ENCODE measurements around the gene SCYL1. TPM values are rescaled to one million over a fixed set of nuclear protein-coding genes. Genes with fewer than 3 reads are reported as not detected.

SCYL1 gene
- total RNA-seq, 1 experiment from 2014 or later = 45.0 TPM

DNA sequence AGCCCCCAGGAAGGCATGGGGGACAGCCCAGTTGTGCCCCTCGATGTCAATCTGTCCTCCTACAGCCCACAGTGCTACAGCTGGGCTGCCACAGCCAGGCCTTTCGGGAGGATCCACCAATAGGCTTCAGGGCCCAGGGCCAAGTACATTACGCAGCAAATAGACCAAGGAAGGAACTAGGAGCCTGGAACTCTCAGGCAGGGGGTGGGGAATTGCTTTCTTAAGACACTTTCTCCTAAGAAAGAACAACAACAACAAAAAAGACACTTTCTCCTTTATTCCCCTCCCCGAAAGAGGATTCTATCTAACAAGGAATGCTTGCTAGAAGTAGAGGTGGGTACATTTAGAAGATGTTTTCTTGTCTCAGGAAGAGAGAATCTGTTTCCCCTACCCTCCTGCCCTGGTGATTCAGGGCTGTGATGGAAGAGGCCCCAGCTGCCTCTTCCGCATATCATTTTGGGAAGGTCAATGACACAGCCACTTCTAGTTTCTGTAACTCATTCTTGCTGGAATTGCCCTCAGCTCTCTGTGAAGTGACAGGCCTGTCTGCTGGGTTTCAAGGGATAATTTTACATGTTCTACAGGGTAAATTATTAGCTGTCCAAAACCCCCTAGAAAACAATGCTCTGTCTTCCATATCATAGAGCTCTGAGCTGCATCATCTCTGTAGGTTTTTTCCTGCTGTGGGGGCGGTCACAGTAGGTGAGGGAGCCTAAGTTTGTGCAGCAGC is 32.1 kb upstream of the SCYL1 start:
- DNase-seq (ENCODE audit: extremely low read depth, low read depth) = peak; percentile 83

DNA sequence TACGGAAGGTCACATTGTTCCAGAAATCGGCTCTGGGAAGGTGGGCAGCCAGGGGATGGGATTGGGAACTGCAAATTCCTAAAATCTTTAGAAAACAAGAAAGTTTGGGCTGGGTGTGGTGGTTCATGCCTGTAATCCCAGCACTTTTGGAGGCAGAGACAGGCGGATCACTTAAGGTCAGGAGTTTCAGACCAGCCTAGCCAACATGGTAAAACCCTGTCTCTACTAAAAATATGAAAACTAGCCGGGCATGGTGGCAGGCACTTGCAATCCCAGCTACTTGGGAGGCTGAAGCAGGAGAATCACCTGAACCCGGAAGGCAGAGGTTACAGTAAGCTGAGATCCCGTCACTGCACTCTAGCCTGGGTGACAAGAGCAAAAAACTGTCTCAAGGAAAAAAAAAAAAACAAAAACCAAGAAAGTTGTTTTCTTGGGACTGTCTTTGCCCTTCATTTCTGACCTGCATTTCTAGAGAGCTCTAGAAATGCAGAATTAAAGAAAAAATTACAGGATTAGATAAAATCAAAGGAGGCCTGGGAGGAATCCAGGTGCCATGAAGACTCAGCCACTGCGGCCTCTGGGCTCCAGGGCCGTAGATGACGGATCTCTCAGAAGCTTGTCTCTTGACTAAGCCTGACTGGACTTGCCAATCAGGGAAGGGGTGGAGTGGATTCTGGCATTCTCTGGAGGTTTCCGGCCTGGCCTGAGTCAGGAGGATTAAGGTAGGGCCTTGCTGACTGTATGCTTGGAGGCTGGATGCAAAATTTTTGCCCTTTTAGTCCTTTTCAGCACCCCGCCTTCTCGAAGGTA is 31.3 kb upstream of the SCYL1 start:
- DNase-seq (ENCODE audit: extremely low read depth, low read depth) = peak; percentile 95

DNA sequence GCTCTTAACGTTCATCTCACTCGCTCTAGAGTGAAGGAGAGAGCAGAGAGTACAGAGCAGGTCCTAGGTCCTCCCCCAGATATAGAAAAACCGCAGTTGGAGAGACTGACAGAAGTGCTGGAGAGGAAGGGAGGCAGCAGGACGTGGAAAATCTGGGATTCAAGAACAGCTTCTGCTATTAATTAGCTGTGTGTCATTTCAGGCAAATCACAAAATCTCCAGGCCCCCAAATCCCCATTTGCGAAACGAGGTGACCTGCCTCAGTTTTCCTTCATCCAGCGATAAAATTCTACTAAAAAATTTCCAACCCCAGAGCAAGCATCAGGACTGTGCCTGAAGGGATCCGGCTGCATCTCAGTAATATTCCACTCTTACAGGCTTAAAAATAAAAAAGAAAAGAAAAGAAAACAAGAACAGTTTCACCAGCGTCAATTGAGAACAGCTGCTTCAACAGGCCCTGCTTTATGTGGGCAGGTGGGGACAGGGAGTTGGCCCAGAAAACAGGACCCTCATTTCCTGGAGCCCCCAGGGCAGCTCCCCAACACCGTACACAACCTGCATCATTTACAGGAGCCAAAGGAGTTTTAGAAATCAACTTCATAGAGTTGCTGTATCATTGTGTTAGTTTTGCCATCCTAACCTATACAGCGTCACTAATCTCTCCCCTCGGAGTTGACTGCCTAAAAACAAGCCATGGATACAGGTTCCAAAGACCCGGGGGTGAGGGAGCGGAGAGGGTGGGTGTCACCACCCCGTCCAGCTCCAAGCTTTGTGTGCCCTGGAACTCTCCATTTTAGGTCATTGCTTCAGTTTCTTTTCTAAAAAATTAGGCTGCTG is 28.4 kb upstream of the SCYL1 start:
- no peak for DNase-seq (ENCODE audit: extremely low read depth, low read depth)

DNA sequence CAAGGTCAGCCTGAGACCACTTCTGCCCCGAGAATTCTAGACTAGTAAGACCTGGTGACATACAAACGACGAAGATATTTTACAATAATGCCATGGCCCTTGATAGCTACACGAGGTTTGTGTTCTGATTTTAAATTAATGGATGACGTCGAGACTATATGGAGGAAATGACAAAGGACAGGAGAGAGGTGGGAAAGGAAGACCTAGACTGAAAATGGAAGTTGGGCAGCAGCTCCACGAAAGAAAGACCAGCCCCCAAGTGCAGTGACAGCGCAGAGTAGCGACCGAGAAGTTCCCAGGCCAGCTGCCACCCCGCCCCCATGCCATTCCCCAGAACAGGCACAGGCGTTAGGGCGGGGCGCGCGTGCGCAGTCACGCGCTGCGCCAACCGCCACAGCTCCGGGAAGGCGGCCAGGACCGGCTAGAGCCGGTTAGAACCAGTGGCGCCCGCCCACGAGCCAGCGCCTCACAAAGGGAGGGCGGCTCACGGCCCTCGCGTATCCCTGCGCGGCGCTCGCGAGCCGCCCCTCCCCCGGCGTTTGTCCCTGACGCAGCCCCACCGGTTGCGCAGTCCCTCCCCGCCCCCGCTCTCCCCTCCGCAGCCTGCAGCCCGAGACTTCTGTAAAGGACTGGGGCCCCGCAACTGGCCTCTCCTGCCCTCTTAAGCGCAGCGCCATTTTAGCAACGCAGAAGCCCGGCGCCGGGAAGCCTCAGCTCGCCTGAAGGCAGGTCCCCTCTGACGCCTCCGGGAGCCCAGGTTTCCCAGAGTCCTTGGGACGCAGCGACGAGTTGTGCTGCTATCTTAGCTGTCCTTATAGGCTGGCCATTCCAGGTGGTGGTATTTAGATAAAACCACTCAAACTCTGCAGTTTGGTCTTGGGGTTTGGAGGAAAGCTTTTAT is 27.5 kb upstream of the SCYL1 start:
- DNase-seq (ENCODE audit: extremely low read depth, low read depth) = peak; percentile 95

DNA sequence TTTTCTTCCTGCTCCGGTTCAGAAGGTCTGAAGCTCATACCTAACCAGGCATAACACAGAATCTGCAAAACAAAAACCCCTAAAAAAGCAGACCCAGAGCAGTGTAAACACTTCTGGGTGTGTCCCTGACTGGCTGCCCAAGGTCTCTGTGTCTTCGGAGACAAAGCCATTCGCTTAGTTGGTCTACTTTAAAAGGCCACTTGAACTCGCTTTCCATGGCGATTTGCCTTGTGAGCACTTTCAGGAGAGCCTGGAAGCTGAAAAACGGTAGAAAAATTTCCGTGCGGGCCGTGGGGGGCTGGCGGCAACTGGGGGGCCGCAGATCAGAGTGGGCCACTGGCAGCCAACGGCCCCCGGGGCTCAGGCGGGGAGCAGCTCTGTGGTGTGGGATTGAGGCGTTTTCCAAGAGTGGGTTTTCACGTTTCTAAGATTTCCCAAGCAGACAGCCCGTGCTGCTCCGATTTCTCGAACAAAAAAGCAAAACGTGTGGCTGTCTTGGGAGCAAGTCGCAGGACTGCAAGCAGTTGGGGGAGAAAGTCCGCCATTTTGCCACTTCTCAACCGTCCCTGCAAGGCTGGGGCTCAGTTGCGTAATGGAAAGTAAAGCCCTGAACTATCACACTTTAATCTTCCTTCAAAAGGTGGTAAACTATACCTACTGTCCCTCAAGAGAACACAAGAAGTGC is 26.7 kb upstream of the SCYL1 start:
- DNase-seq (ENCODE audit: extremely low read depth, low read depth) = no peak

DNA sequence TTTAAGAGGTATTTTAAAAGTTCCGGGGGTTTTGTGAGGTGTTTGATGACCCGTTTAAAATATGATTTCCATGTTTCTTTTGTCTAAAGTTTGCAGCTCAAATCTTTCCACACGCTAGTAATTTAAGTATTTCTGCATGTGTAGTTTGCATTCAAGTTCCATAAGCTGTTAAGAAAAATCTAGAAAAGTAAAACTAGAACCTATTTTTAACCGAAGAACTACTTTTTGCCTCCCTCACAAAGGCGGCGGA is 26.2 kb upstream of the SCYL1 start:
- no peak for DNase-seq (ENCODE audit: extremely low read depth, low read depth)

DNA sequence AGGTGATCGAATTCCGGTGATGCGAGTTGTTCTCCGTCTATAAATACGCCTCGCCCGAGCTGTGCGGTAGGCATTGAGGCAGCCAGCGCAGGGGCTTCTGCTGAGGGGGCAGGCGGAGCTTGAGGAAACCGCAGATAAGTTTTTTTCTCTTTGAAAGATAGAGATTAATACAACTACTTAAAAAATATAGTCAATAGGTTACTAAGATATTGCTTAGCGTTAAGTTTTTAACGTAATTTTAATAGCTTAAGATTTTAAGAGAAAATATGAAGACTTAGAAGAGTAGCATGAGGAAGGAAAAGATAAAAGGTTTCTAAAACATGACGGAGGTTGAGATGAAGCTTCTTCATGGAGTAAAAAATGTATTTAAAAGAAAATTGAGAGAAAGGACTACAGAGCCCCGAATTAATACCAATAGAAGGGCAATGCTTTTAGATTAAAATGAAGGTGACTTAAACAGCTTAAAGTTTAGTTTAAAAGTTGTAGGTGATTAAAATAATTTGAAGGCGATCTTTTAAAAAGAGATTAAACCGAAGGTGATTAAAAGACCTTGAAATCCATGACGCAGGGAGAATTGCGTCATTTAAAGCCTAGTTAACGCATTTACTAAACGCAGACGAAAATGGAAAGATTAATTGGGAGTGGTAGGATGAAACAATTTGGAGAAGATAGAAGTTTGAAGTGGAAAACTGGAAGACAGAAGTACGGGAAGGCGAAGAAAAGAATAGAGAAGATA is 25.7 kb upstream of the SCYL1 start, which contains the start of gene MALAT1:
TSS of gene MALAT1 (plus strand) at position 69 of the 736 bp plus-strand sequence.
- DNase-seq (ENCODE audit: extremely low read depth, low read depth) = peak; percentile 85

DNA sequence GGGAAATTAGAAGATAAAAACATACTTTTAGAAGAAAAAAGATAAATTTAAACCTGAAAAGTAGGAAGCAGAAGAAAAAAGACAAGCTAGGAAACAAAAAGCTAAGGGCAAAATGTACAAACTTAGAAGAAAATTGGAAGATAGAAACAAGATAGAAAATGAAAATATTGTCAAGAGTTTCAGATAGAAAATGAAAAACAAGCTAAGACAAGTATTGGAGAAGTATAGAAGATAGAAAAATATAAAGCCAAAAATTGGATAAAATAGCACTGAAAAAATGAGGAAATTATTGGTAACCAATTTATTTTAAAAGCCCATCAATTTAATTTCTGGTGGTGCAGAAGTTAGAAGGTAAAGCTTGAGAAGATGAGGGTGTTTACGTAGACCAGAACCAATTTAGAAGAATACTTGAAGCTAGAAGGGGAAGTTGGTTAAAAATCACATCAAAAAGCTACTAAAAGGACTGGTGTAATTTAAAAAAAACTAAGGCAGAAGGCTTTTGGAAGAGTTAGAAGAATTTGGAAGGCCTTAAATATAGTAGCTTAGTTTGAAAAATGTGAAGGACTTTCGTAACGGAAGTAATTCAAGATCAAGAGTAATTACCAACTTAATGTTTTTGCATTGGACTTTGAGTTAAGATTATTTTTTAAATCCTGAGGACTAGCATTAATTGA is 25.0 kb upstream of the SCYL1 start:
- DNase-seq (ENCODE audit: extremely low read depth, low read depth) = no peak

DNA sequence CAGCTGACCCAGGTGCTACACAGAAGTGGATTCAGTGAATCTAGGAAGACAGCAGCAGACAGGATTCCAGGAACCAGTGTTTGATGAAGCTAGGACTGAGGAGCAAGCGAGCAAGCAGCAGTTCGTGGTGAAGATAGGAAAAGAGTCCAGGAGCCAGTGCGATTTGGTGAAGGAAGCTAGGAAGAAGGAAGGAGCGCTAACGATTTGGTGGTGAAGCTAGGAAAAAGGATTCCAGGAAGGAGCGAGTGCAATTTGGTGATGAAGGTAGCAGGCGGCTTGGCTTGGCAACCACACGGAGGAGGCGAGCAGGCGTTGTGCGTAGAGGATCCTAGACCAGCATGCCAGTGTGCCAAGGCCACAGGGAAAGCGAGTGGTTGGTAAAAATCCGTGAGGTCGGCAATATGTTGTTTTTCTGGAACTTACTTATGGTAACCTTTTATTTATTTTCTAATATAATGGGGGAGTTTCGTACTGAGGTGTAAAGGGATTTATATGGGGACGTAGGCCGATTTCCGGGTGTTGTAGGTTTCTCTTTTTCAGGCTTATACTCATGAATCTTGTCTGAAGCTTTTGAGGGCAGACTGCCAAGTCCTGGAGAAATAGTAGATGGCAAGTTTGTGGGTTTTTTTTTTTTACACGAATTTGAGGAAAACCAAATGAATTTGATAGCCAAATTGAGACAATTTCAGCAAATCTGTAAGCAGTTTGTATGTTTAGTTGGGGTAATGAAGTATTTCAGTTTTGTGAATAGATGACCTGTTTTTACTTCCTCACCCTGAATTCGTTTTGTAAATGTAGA is 24.3 kb upstream of the SCYL1 start:
- no peak for DNase-seq (ENCODE audit: extremely low read depth, low read depth)

DNA sequence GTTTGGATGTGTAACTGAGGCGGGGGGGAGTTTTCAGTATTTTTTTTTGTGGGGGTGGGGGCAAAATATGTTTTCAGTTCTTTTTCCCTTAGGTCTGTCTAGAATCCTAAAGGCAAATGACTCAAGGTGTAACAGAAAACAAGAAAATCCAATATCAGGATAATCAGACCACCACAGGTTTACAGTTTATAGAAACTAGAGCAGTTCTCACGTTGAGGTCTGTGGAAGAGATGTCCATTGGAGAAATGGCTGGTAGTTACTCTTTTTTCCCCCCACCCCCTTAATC is 23.8 kb upstream of the SCYL1 start:
- no peak for DNase-seq (ENCODE audit: extremely low read depth, low read depth)

DNA sequence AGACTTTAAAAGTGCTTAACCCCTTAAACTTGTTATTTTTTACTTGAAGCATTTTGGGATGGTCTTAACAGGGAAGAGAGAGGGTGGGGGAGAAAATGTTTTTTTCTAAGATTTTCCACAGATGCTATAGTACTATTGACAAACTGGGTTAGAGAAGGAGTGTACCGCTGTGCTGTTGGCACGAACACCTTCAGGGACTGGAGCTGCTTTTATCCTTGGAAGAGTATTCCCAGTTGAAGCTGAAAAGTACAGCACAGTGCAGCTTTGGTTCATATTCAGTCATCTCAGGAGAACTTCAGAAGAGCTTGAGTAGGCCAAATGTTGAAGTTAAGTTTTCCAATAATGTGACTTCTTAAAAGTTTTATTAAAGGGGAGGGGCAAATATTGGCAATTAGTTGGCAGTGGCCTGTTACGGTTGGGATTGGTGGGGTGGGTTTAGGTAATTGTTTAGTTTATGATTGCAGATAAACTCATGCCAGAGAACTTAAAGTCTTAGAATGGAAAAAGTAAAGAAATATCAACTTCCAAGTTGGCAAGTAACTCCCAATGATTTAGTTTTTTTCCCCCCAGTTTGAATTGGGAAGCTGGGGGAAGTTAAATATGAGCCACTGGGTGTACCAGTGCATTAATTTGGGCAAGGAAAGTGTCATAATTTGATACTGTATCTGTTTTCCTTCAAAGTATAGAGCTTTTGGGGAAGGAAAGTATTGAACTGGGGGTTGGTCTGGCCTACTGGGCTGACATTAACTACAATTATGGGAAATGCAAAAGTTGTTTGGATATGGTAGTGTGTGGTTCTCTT is 23.2 kb upstream of the SCYL1 start:
- no peak for DNase-seq (ENCODE audit: extremely low read depth, low read depth)

DNA sequence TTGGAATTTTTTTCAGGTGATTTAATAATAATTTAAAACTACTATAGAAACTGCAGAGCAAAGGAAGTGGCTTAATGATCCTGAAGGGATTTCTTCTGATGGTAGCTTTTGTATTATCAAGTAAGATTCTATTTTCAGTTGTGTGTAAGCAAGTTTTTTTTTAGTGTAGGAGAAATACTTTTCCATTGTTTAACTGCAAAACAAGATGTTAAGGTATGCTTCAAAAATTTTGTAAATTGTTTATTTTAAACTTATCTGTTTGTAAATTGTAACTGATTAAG is 22.7 kb upstream of the SCYL1 start:
- DNase-seq (ENCODE audit: extremely low read depth, low read depth) = no peak

DNA sequence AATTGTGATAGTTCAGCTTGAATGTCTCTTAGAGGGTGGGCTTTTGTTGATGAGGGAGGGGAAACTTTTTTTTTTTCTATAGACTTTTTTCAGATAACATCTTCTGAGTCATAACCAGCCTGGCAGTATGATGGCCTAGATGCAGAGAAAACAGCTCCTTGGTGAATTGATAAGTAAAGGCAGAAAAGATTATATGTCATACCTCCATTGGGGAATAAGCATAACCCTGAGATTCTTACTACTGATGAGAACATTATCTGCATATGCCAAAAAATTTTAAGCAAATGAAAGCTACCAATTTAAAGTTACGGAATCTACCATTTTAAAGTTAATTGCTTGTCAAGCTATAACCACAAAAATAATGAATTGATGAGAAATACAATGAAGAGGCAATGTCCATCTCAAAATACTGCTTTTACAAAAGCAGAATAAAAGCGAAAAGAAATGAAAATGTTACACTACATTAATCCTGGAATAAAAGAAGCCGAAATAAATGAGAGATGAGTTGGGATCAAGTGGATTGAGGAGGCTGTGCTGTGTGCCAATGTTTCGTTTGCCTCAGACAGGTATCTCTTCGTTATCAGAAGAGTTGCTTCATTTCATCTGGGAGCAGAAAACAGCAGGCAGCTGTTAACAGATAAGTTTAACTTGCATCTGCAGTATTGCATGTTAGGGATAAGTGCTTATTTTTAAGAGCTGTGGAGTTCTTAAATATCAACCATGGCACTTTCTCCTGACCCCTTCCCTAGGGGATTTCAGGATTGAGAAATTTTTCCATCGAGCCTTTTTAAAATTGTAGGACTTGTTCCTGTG is 22.1 kb upstream of the SCYL1 start:
- DNase-seq (ENCODE audit: extremely low read depth, low read depth) = no peak

DNA sequence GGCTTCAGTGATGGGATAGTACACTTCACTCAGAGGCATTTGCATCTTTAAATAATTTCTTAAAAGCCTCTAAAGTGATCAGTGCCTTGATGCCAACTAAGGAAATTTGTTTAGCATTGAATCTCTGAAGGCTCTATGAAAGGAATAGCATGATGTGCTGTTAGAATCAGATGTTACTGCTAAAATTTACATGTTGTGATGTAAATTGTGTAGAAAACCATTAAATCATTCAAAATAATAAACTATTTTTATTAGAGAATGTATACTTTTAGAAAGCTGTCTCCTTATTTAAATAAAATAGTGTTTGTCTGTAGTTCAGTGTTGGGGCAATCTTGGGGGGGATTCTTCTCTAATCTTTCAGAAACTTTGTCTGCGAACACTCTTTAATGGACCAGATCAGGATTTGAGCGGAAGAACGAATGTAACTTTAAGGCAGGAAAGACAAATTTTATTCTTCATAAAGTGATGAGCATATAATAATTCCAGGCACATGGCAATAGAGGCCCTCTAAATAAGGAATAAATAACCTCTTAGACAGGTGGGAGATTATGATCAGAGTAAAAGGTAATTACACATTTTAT is 21.4 kb upstream of the SCYL1 start:
- DNase-seq (ENCODE audit: extremely low read depth, low read depth) = no peak

DNA sequence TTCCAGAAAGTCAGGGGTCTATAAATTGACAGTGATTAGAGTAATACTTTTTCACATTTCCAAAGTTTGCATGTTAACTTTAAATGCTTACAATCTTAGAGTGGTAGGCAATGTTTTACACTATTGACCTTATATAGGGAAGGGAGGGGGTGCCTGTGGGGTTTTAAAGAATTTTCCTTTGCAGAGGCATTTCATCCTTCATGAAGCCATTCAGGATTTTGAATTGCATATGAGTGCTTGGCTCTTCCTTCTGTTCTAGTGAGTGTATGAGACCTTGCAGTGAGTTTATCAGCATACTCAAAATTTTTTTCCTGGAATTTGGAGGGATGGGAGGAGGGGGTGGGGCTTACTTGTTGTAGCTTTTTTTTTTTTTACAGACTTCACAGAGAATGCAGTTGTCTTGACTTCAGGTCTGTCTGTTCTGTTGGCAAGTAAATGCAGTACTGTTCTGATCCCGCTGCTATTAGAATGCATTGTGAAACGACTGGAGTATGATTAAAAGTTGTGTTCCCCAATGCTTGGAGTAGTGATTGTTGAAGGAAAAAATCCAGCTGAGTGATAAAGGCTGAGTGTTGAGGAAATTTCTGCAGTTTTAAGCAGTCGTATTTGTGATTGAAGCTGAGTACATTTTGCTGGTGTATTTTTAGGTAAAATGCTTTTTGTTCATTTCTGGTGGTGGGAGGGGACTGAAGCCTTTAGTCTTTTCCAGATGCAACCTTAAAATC is 20.8 kb upstream of the SCYL1 start:
- no peak for DNase-seq (ENCODE audit: extremely low read depth, low read depth)

Data from NCI-H460 (cell line).